H9 (cell line): ENCODE data around the gene KLF1. TPM values are rescaled to one million over a fixed set of nuclear protein-coding genes. Genes with fewer than 3 reads are reported as not detected.

Experiments
- DNase-seq: peaks from one replicate; pipeline ENCODE4 v3.0.0-alpha.2; 2017
- H2AFZ ChIP-seq: one replicate; pipeline ENCODE4 v1.6.1; 2013; ENCODE audit warnings: mild to moderate bottlenecking, low read length, control low read depth, moderate library complexity
- H2AK5ac ChIP-seq: 2 replicates; pipeline ENCODE4 v1.6.1; 2013; ENCODE audit warnings: low read length, control low read depth, mixed read lengths; ENCODE audit not compliant: insufficient read length
- H2BK120ac ChIP-seq: one replicate; pipeline ENCODE4 v1.6.1; 2013; ENCODE audit warnings: low read depth, mild to moderate bottlenecking, low read length, control low read depth, inconsistent platforms; ENCODE audit not compliant: poor library complexity, severe bottlenecking
- H2BK12ac ChIP-seq: 2 replicates; pipeline ENCODE4 v1.6.1; 2013; ENCODE audit warnings: low read length, control low read depth, mixed read lengths, low read depth; ENCODE audit not compliant: insufficient read length
- H2BK15ac ChIP-seq: 2 replicates; pipeline ENCODE4 v1.6.1; 2013; ENCODE audit warnings: low read depth, low read length, control low read depth
- H2BK20ac ChIP-seq: one replicate; pipeline ENCODE4 v1.6.1; 2013; ENCODE audit warnings: low read depth, mild to moderate bottlenecking, low read length, control low read depth, inconsistent platforms; ENCODE audit not compliant: poor library complexity, severe bottlenecking
- H2BK5ac ChIP-seq: 2 replicates; pipeline ENCODE4 v1.6.1; 2013; ENCODE audit warnings: low read length, control low read depth, mixed read lengths; ENCODE audit not compliant: insufficient read length
- H3K14ac ChIP-seq: 2 replicates; pipeline ENCODE4 v1.6.1; 2013; ENCODE audit warnings: low read length, control low read depth; ENCODE audit not compliant: insufficient read depth
- H3K18ac ChIP-seq: 2 replicates; pipeline ENCODE4 v1.6.1; 2013; ENCODE audit warnings: low read depth, mild to moderate bottlenecking, mixed read lengths, low read length, control low read depth; ENCODE audit not compliant: insufficient read length
- H3K23ac ChIP-seq: 2 replicates; pipeline ENCODE4 v1.6.1; 2013; ENCODE audit warnings: low read length, control low read depth, mixed read lengths, low read depth; ENCODE audit not compliant: insufficient read length
- H3K23me2 ChIP-seq: 2 replicates; pipeline ENCODE4 v1.6.1; 2013; ENCODE audit warnings: low read depth, mild to moderate bottlenecking, mixed read lengths, low read length, control low read depth; ENCODE audit not compliant: insufficient read length, poor library complexity, severe bottlenecking
- H3K27ac ChIP-seq: 2 replicates; pipeline ENCODE4 v1.5.1; 2013; ENCODE audit warnings: low read length, control low read depth, mixed read lengths, low read depth; ENCODE audit not compliant: insufficient read length
- H3K27me3 ChIP-seq: 2 replicates; pipeline ENCODE4 v1.6.1; 2013; ENCODE audit warnings: low read length, control low read depth, inconsistent platforms; ENCODE audit not compliant: insufficient read depth
- H3K4ac ChIP-seq: 2 replicates; pipeline ENCODE4 v1.6.1; 2013; ENCODE audit warnings: low read depth, mild to moderate bottlenecking, control low read depth, inconsistent platforms, low read length, moderate library complexity
- H3K4me1 ChIP-seq: 2 replicates; pipeline ENCODE4 v1.6.1; 2013; ENCODE audit warnings: low read length, control low read depth, inconsistent platforms; ENCODE audit not compliant: insufficient read depth
- H3K4me2 ChIP-seq: 2 replicates; pipeline ENCODE4 v1.6.1; 2013; ENCODE audit warnings: low read length, control low read depth, mixed read lengths; ENCODE audit not compliant: insufficient read length, insufficient read depth
- H3K56ac ChIP-seq: 2 replicates; pipeline ENCODE4 v1.6.1; 2013; ENCODE audit warnings: low read depth, mild to moderate bottlenecking, mixed read lengths, low read length, control low read depth; ENCODE audit not compliant: insufficient read length
- H3K79me1 ChIP-seq: 2 replicates; pipeline ENCODE4 v1.6.1; 2013; ENCODE audit warnings: low read depth, mild to moderate bottlenecking, moderate library complexity, low read length, control low read depth, inconsistent platforms; ENCODE audit not compliant: insufficient read depth, poor library complexity, severe bottlenecking
- H3K79me2 ChIP-seq: 2 replicates; pipeline ENCODE4 v1.6.1; 2013; ENCODE audit warnings: low read length, control low read depth, inconsistent platforms; ENCODE audit not compliant: insufficient read depth
- H3K9ac ChIP-seq: 2 replicates; pipeline ENCODE4 v1.6.1; 2013; ENCODE audit warnings: low read length, control low read depth, mixed read lengths; ENCODE audit not compliant: insufficient read length; ENCODE audit errors: extremely low read depth
- H3K9me3 ChIP-seq: one replicate; pipeline ENCODE4 v1.6.1; 2013; ENCODE audit warnings: low read depth, low read length, inconsistent platforms; ENCODE audit not compliant: control insufficient read depth
- H3T11ph ChIP-seq: one replicate; pipeline ENCODE4 v1.6.1; 2013; ENCODE audit warnings: mild to moderate bottlenecking, low read length, control low read depth, inconsistent platforms
- H4K20me1 ChIP-seq: one replicate; pipeline ENCODE4 v1.6.1; 2013; ENCODE audit not compliant: control insufficient read depth, insufficient read length, insufficient read depth
- H4K5ac ChIP-seq: 2 replicates; pipeline ENCODE4 v1.6.1; 2013; ENCODE audit warnings: low read depth, mild to moderate bottlenecking, mixed read lengths, low read length, control low read depth; ENCODE audit not compliant: insufficient read length
- H4K8ac ChIP-seq: replicated peaks from 2 replicates; pipeline ENCODE4 v1.6.1; 2013; ENCODE audit warnings: low read length, control low read depth, mixed read lengths, low read depth; ENCODE audit not compliant: insufficient read length
- H4K91ac ChIP-seq: 2 replicates; pipeline ENCODE4 v1.6.1; 2013; ENCODE audit warnings: low read depth, mild to moderate bottlenecking, moderate library complexity, mixed read lengths, low read length, control low read depth; ENCODE audit not compliant: insufficient read length
- H3K27ac Mint-ChIP-seq, 3 experiments: 2 replicates in 2 of 3; 3 replicates in 1 of 3; pipeline ENCODE4 v1.8.0; 2020 to 2021; ENCODE audit warnings: mixed read lengths in 3 of 3, mild to moderate bottlenecking in 1 of 3, moderate library complexity in 1 of 3
- H3K27me3 Mint-ChIP-seq: 2 replicates; pipeline ENCODE4 v1.8.0; 2021; ENCODE audit warnings: low read depth, mild to moderate bottlenecking, moderate library complexity, mixed read lengths
- H3K36me3 Mint-ChIP-seq, 3 experiments: 2 replicates in 2 of 3; 3 replicates in 1 of 3; pipeline ENCODE4 v1.8.0; 2020 to 2021; ENCODE audit warnings: low read depth in 3 of 3, mixed read lengths in 3 of 3; ENCODE audit not compliant: insufficient read depth in 1 of 3
- H3K4me1 Mint-ChIP-seq, 2 experiments: 2 replicates each; pipeline ENCODE4 v1.8.0; 2020; ENCODE audit warnings: mixed read lengths in 2 of 2
- H3K4me3 Mint-ChIP-seq, 2 experiments: 2 replicates in 1 of 2; 3 replicates in 1 of 2; pipeline ENCODE4 v1.8.0; 2020 to 2021; ENCODE audit warnings: mild to moderate bottlenecking in 2 of 2, mixed read lengths in 2 of 2, moderate library complexity in 1 of 2
- H3K9me3 Mint-ChIP-seq, 2 experiments: 2 replicates in 1 of 2; 3 replicates in 1 of 2; pipeline ENCODE4 v1.8.0; 2020; ENCODE audit warnings: mild to moderate bottlenecking in 2 of 2, mixed read lengths in 2 of 2, moderate library complexity in 1 of 2
- CTCF ChIP-seq: fragments of 200-600 bp; sonication (generic); conservative IDR thresholded peaks from 3 replicates; pipeline ENCODE4 v1.8.0; 2021; ENCODE audit warnings: antibody characterized with exemption, mild to moderate bottlenecking
- WGBS: extraction: QIAGEN DNeasy Blood & Tissue Kit; methylation state at CpG from one replicate; pipeline ENCODE4 v1.1.7; 2013; ENCODE audit warnings: missing lambda C conversion rate, low lambda C conversion rate, mixed read lengths; ENCODE audit not compliant: insufficient read length; ENCODE audit errors: extremely low coverage; 5-methylcytosine and 5-hydroxymethylcytosine counted together
- total RNA-seq: library from RNA; stranded (reverse); gene quantifications from 2 replicates; pipeline ENCODE4 v1.2.1, GENCODE V29; 2021

The KLF1 gene
- total RNA-seq, 1 experiment from 2014 or later: 0.37 TPM

- no peak overlapping the region for H4K91ac ChIP-seq
- WGBS: no CpG with 5 or more reads among the region's 26 CpGs
- Mint-ChIP-seq H3K27ac (peak overlapping the region; percentile 93 to 97 (median 93); a peak in 3 of 7 replicates), H3K4me1 (peaks cover 7 to 18% of the 10 kb centered on the region in 2 experiments), H3K27me3 (peaks cover 22% of the 10 kb centered on the region), H3K9me3 (no peaks in the 10 kb centered on the region; a peak in 1 of 5 replicates), H3K4me3 (peak overlapping the region; percentile 99), H3K36me3 (peaks cover 16 to 30% (median 29%) of the 10 kb centered on the region in 3 experiments; a peak in 6 of 7 replicates)
- H3K9me3 ChIP-seq: no peaks in the 10 kb centered on the region
- H2BK120ac ChIP-seq: no peak overlapping the region
- H4K20me1 ChIP-seq: no peaks in the 10 kb centered on the region
- H3K14ac ChIP-seq: 0 out of 2 replicates have a peak overlapping the region, but pooled peaks have one; percentile 3
- H3K27ac ChIP-seq: no peak overlapping the region
- no peak for TF ChIP-seq CTCF
- H3K4me2 ChIP-seq: peak overlapping the region; percentile 69
- no peak overlapping the region for H2AFZ ChIP-seq
- H2BK12ac ChIP-seq: no peak overlapping the region
- peak overlapping the region; percentile 28 for H3K9ac ChIP-seq
- DNase-seq: no peak
- H3K23me2 ChIP-seq: peaks cover 9% of the 10 kb centered on the region
- no peaks in the 10 kb centered on the region for H3K27me3 ChIP-seq
- no peaks in the 10 kb centered on the region for H3K4me1 ChIP-seq
- no peak overlapping the region for H3K4ac ChIP-seq
- no peak overlapping the region for H2BK5ac ChIP-seq
- no peak overlapping the region for H3K56ac ChIP-seq
- no peak overlapping the region for H4K5ac ChIP-seq
- no peaks in the 10 kb centered on the region for H3K79me1 ChIP-seq
- no peak overlapping the region for H2AK5ac ChIP-seq
- H4K8ac ChIP-seq: no peak overlapping the region
- no peak overlapping the region for H2BK15ac ChIP-seq
- no peak overlapping the region for H3K18ac ChIP-seq
- H3T11ph ChIP-seq: no peak overlapping the region
- no peak overlapping the region for H2BK20ac ChIP-seq
- H3K23ac ChIP-seq: no peak overlapping the region
- H3K79me2 ChIP-seq: no peaks in the 10 kb centered on the region; the same call in 1 of the 2 replicates
These were observed 4.6 kb upstream of the KLF1 start for GRCh38 chr19:12891553-12892021.
